Suprapubic skin (tissue), 4 donors: ENCODE measurements around the gene EEF1AKMT3. TPM values are rescaled to one million over a fixed set of nuclear protein-coding genes. Genes with fewer than 3 reads are reported as not detected.
"Not testable (repeated sequence)": the region's sequence is repeated elsewhere in the genome, so short reads cannot be mapped to it uniquely, and the experiment has no call there.

Source experiments
- DNase-seq, 2 donors: peaks; one replicate each; pipeline ENCODE4 v3.0.0-alpha.2; 2019; ENCODE audit warnings: low spot score in 2 of 2
- H3K27ac ChIP-seq: fragments of 200-600 bp; sonication (generic); one replicate; pipeline ENCODE4 v1.5.1; 2019
- H3K27me3 ChIP-seq: fragments of 200-600 bp; sonication (generic); one replicate; pipeline ENCODE4 v1.5.1; 2019
- H3K36me3 ChIP-seq: fragments of 200-600 bp; sonication (generic); one replicate; pipeline ENCODE4 v1.5.1; 2019
- H3K4me1 ChIP-seq: fragments of 200-600 bp; sonication (generic); one replicate; pipeline ENCODE4 v1.5.1; 2019
- H3K4me3 ChIP-seq: fragments of 200-600 bp; sonication (generic); one replicate; pipeline ENCODE4 v1.5.1; 2019; ENCODE audit warnings: mild to moderate bottlenecking
- H3K9me3 ChIP-seq: fragments of 200-600 bp; sonication (generic); one replicate; pipeline ENCODE4 v1.5.1; 2019
- CTCF ChIP-seq, 2 donors: fragments of 200-600 bp in 1 of 2; fragments of 450-650 bp in 1 of 2; sonication (generic) in 1 of 2; IDR thresholded peaks; one replicate each; pipeline ENCODE4 v1.5.1; 2016 to 2019; ENCODE audit warnings: antibody characterized with exemption in 2 of 2, mild to moderate bottlenecking in 1 of 2, moderate library complexity in 1 of 2
- EP300 ChIP-seq: sonication (generic); formaldehyde crosslinking; IDR thresholded peaks from one replicate; pipeline ENCODE4 v1.6.1; 2017; ENCODE audit warnings: antibody characterized with exemption
- POLR2A ChIP-seq, 2 donors: fragments of 450-650 bp; IDR thresholded peaks; one replicate each; pipeline ENCODE4 v1.6.1; 2017; ENCODE audit warnings: antibody characterized with exemption in 2 of 2, mild to moderate bottlenecking in 2 of 2, moderate library complexity in 2 of 2
- POLR2AphosphoS5 ChIP-seq, 3 donors: sonication (generic); formaldehyde crosslinking; IDR thresholded peaks; one replicate each; pipeline ENCODE4 v1.6.1; 2017; ENCODE audit warnings: antibody characterized with exemption in 3 of 3
- WGBS: methylation state at CpG from one replicate; pipeline ENCODE4 v1.1.5; 2018; 5-methylcytosine and 5-hydroxymethylcytosine counted together
- total RNA-seq, 4 donors: library from RNA; depleted of rRNA; stranded (reverse); fragments of >200 nt; gene quantifications; one replicate each; pipeline ENCODE4 v1.1.0, GENCODE V29; 2016

Gene EEF1AKMT3
- total RNA-seq, 4 donors from 2014 or later = 8.7 to 13.7 (median 11.3) TPM

GRCh38 chr12:57815177-57816000 lies 43.0 kb downstream of the EEF1AKMT3 start:
- no peak overlapping the region for H3K27ac ChIP-seq
- no peak overlapping the region for H3K4me3 ChIP-seq
- no peaks in the 10 kb centered on the region for H3K9me3 ChIP-seq
- H3K27me3 ChIP-seq = no peaks in the 10 kb centered on the region
- TF ChIP-seq POLR2A (IDR thresholded peaks at IDR 0.05) (no peak), POLR2AphosphoS5 (IDR thresholded peaks at IDR 0.05) (no peak), EP300 (no peak), CTCF (IDR thresholded peaks at IDR 0.05) (no peak)
- peaks cover 36% of the 10 kb centered on the region for H3K4me1 ChIP-seq
- no peak for DNase-seq
- WGBS = 69% methylated on average over 11 of the region's 13 CpGs
- H3K36me3 ChIP-seq = peaks cover 25% of the 10 kb centered on the region

- Histone ChIP-seq H3K27me3 (no peaks in the 10 kb centered on the region), H3K4me1 (peaks cover 38% of the 10 kb centered on the region), H3K36me3 (peaks cover 26% of the 10 kb centered on the region), H3K27ac (no peak overlapping the region), H3K9me3 (no peaks in the 10 kb centered on the region), H3K4me3 (no peak overlapping the region)
- TF ChIP-seq CTCF (IDR thresholded peaks at IDR 0.05) = no peak
- TF ChIP-seq POLR2AphosphoS5 (IDR thresholded peaks at IDR 0.05) = no peak
- no peak for TF ChIP-seq EP300
- no peak for TF ChIP-seq POLR2A (IDR thresholded peaks at IDR 0.05)
- 40% methylated on average over 3 of the region's 3 CpGs for WGBS
- no peak for DNase-seq
Observed at GRCh38 chr12:57816001-57816854, 43.8 kb downstream of the EEF1AKMT3 start.

GRCh38 chr12:57816855-57817151 lies 44.4 kb downstream of the EEF1AKMT3 start:
- H3K4me3 ChIP-seq = no peak overlapping the region
- WGBS = 41% methylated on average over 5 of the region's 5 CpGs
- no peaks in the 10 kb centered on the region for H3K27me3 ChIP-seq
- H3K9me3 ChIP-seq = no peaks in the 10 kb centered on the region
- no peak for TF ChIP-seq POLR2AphosphoS5 (IDR thresholded peaks at IDR 0.05)
- no peak for TF ChIP-seq CTCF (IDR thresholded peaks at IDR 0.05)
- no peak for TF ChIP-seq EP300
- no peak for TF ChIP-seq POLR2A (IDR thresholded peaks at IDR 0.05)
- peak overlapping the region; percentile 36 for H3K27ac ChIP-seq
- H3K4me1 ChIP-seq = peaks cover 40% of the 10 kb centered on the region
- DNase-seq = no peak
- peaks cover 31% of the 10 kb centered on the region for H3K36me3 ChIP-seq

- no peaks in the 10 kb centered on the region for H3K9me3 ChIP-seq
- H3K4me1 ChIP-seq = peaks cover 43% of the 10 kb centered on the region
- H3K27me3 ChIP-seq = no peaks in the 10 kb centered on the region
- H3K4me3 ChIP-seq = no peak overlapping the region
- TF ChIP-seq POLR2A (IDR thresholded peaks at IDR 0.05) (no peak), POLR2AphosphoS5 (IDR thresholded peaks at IDR 0.05) (no peak), CTCF (IDR thresholded peaks at IDR 0.05) (no peak)
- 60% methylated on average over 7 of the region's 8 CpGs for WGBS
- DNase-seq = no peak
- H3K27ac ChIP-seq = peak overlapping the region; percentile 36
- H3K36me3 ChIP-seq = peaks cover 36% of the 10 kb centered on the region
Observed at GRCh38 chr12:57817261-57817989, 45.0 kb downstream of the EEF1AKMT3 start.

GRCh38 chr12:57817990-57818331 lies 45.5 kb downstream of the EEF1AKMT3 start:
- H3K27ac ChIP-seq, H3K27me3 ChIP-seq, DNase-seq, H3K9me3 ChIP-seq, H3K4me3 ChIP-seq: not testable (repeated sequence)
- Histone ChIP-seq H3K36me3 (peaks cover 37% of the 10 kb centered on the region), H3K4me1 (peaks cover 48% of the 10 kb centered on the region)
- 75% methylated on average over 3 of the region's 3 CpGs for WGBS

GRCh38 chr12:57820119-57820518 lies 47.7 kb downstream of the EEF1AKMT3 start:
- not testable (repeated sequence) for H3K9me3 ChIP-seq, DNase-seq, H3K27me3 ChIP-seq, H3K4me3 ChIP-seq, H3K27ac ChIP-seq
- Histone ChIP-seq H3K4me1 (peaks cover 52% of the 10 kb centered on the region), H3K36me3 (peaks cover 59% of the 10 kb centered on the region)
- 77% methylated on average over 8 of the region's 8 CpGs for WGBS

- H3K9me3 ChIP-seq, H3K4me3 ChIP-seq, DNase-seq, H3K27ac ChIP-seq, H3K27me3 ChIP-seq: not testable (repeated sequence)
- H3K4me1 ChIP-seq = peaks cover 43% of the 10 kb centered on the region
- H3K36me3 ChIP-seq = peaks cover 68% of the 10 kb centered on the region
- WGBS = 67% methylated on average over 3 of the region's 5 CpGs
Observed at GRCh38 chr12:57821015-57821414, 48.6 kb downstream of the EEF1AKMT3 start.
